Kidney (tissue), 14 donors: ENCODE data around the gene CASP10. TPM values are rescaled to one million over a fixed set of nuclear protein-coding genes. Genes with fewer than 3 reads are reported as not detected.

ENCODE experiments used
- DNase-seq, 5 donors: peaks; one replicate each; pipeline ENCODE4 v3.0.0-alpha.2; 2013 to 2020
- FAIRE-seq: peaks from 2 replicates; lab custom pipeline; 2012; peaks lifted over from hg19 to GRCh38; lab: Jason Lieb, UNC
- H3K27ac ChIP-seq, 2 donors: one replicate each; pipeline ENCODE4 v1.7.0; 2013; ENCODE audit warnings: low read depth in 2 of 2, low read length in 2 of 2, inconsistent platforms in 1 of 2
- H3K27me3 ChIP-seq: one replicate; pipeline ENCODE4 v1.7.1; 2013; ENCODE audit warnings: low read length, inconsistent platforms; ENCODE audit not compliant: control insufficient read depth, insufficient read depth
- H3K36me3 ChIP-seq, 3 donors: one replicate each; pipeline versions ENCODE4 v1.7.0 to v1.7.1; 2013; ENCODE audit warnings: low read length in 3 of 3, control low read depth in 1 of 3, inconsistent platforms in 1 of 3; ENCODE audit not compliant: insufficient read depth in 3 of 3, control insufficient read depth in 2 of 3
- H3K4me1 ChIP-seq, 3 donors: one replicate each; pipeline versions ENCODE4 v1.7.0 to v1.7.1; 2013; ENCODE audit warnings: low read length in 3 of 3, inconsistent platforms in 1 of 3, low read depth in 1 of 3; ENCODE audit not compliant: control insufficient read depth in 2 of 3, insufficient read depth in 2 of 3
- H3K4me3 ChIP-seq, 3 donors: one replicate each; pipeline versions ENCODE4 v1.7.0 to v1.8.1; 2013; ENCODE audit warnings: low read length in 3 of 3, control low read depth in 1 of 3, inconsistent platforms in 1 of 3
- H3K9ac ChIP-seq, 3 donors: one replicate each; pipeline versions ENCODE4 v1.7.0 to v1.7.1; 2013; ENCODE audit warnings: low read length in 3 of 3, control low read depth in 1 of 3, inconsistent platforms in 1 of 3
- H3K9me3 ChIP-seq, 3 donors: one replicate each; pipeline versions ENCODE4 v1.7.0 to v1.7.1; 2013; ENCODE audit warnings: low read length in 3 of 3, control low read depth in 1 of 3, inconsistent platforms in 1 of 3; ENCODE audit not compliant: control insufficient read depth in 2 of 3, insufficient read depth in 1 of 3
- intact Hi-C: fragments of 100-400 bp; cut with DNase I; formaldehyde crosslinking; loops from one replicate; pipeline ENCODE4 v1.11.1; 2022
- polyA plus RNA-seq: library from polyadenylated mRNA; stranded (reverse); fragments of 350-450 nt; fragmentation: Illumina TruSeq; extraction: RNeasy Lipid Tissue Mini Kit (QIAGEN cat#74804); gene quantifications from one replicate; pipeline ENCODE4 v1.2.3, GENCODE V29; 2014; ENCODE audit warnings: low read depth, low replicate concordance; ENCODE audit not compliant: insufficient read depth
- total RNA-seq: library from RNA; stranded (reverse); fragmentation: NEBNext Ultra II Directional; extraction: Animal tissue kit (Norgen Biotek cat#: 25700); gene quantifications from one replicate; pipeline ENCODE4 v1.2.1, GENCODE V29; 2021
- TF ChIP-seq, protein P1 (sequence below): IDR thresholded peaks from 3 replicates; pipeline ENCODE4 v1.5.1; 2012; ENCODE audit warnings: mild to moderate bottlenecking, moderate library complexity, borderline replicate concordance; ENCODE audit not compliant: insufficient read depth; ENCODE audit errors: extremely low read depth
- donor health status: control.
- donor health status: control.
- donor health status: control.
- donor health status: control.
- donor health status: control.
- donor health status: DM: yes; HTN: yes; CAD: no.
- donor health status: Normal renal cell carcinoma (clear cell type).

CASP10 gene
- total and polyA plus RNA-seq, 2 donors from 2014 or later, result 4.5 to 24.6 TPM

DNA sequence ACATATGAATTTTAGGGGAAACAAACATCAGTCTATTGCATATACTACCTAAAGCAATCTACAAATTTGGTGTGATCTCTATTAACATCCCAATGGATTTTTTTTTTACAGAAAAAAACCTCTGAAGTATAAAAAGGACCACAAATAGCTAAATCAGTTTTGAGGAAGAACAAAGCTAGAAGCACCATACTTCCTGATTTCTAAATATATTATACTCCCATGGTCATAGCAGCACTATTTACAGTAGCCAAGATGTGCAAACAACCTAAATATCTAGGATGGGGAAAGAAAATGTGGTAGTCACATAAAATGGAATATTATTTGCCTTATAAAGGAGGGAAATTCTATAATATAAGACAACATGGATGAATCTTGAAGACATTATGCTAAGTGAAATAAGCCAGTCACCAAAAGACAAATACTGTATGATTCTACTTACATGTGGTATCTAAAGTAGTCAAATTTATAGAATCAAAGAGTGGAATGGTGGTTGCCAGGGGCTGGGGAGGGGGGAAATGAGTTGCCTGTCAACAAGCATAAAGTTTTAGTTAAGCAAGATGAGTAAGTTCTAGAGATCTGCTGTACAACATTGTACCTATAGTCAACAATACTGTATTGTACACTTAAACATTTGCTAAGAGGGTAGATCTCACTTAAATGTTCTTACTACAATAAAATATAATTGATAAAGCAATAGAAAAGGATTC lies 59.8 kb downstream of the CASP10 start:
- Histone ChIP-seq H3K27me3 (no peaks in the 10 kb centered on the region), H3K36me3 (peaks cover 0 to 2% (median 0%) of the 10 kb centered on the region in 3 donors), H3K9ac (no peak overlapping the region), H3K4me1 (no peaks in the 10 kb centered on the region), H3K4me3 (no peak overlapping the region), H3K9me3 (no peaks in the 10 kb centered on the region), H3K27ac (no peak overlapping the region)
- FAIRE-seq (no peak), DNase-seq (no peak)
- intact Hi-C loops, result no loop called here
- TF ChIP-seq, protein P1, sequence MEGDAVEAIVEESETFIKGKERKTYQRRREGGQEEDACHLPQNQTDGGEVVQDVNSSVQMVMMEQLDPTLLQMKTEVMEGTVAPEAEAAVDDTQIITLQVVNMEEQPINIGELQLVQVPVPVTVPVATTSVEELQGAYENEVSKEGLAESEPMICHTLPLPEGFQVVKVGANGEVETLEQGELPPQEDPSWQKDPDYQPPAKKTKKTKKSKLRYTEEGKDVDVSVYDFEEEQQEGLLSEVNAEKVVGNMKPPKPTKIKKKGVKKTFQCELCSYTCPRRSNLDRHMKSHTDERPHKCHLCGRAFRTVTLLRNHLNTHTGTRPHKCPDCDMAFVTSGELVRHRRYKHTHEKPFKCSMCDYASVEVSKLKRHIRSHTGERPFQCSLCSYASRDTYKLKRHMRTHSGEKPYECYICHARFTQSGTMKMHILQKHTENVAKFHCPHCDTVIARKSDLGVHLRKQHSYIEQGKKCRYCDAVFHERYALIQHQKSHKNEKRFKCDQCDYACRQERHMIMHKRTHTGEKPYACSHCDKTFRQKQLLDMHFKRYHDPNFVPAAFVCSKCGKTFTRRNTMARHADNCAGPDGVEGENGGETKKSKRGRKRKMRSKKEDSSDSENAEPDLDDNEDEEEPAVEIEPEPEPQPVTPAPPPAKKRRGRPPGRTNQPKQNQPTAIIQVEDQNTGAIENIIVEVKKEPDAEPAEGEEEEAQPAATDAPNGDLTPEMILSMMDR, result no peak

DNA sequence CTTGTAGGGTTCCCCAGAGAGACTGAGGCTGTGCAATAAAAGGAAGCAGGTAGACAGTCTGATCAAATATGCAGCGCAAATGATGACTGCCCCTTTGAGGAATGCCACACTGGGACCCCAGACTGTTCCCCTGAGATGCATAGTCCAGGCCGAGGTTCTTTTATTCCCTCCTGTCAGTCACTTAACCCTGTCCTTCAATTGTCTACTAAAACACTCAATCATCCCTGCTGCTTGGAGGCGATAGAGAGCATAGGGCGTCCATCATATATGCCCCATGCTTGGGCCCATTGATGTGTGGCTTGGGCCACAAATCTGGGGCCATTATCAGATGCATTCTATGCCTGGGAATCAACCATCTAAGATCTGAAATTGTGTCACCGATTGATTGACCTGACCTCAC lies 61.9 kb downstream of the CASP10 start:
- Histone ChIP-seq H3K4me1 (no peaks in the 10 kb centered on the region), H3K9me3 (no peaks in the 10 kb centered on the region), H3K27me3 (no peaks in the 10 kb centered on the region), H3K27ac (no peak overlapping the region), H3K4me3 (no peak overlapping the region), H3K36me3 (peaks cover 0 to 2% (median 0%) of the 10 kb centered on the region in 3 donors), H3K9ac (no peak overlapping the region)
- TF ChIP-seq, protein P1, result no peak
- intact Hi-C loops, result no loop called here
- FAIRE-seq, result no peak
- no peak for DNase-seq

DNA sequence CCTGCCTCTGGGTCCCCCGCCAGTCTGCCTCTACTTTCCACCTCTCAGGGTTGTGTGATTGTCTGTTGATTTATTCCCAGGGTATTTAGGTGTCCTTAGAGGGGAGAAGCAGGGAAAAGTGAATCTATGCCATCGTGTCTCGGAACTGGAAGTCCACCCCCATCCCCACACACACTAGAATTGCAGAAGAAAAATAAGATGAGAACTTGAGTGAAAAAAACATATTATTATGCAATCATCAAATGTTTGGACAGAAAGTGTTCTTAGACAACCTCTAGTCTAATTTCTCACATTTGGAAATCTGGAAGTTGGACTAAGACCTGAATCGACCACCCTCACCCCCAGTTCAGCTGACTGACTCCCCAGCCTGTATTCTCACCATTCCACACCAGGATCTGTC lies 63.3 kb downstream of the CASP10 start:
- TF ChIP-seq, protein P1, result no peak
- no peaks in the 10 kb centered on the region for H3K27me3 ChIP-seq
- no peaks in the 10 kb centered on the region for H3K4me1 ChIP-seq
- no peak overlapping the region for H3K27ac ChIP-seq
- intact Hi-C loops, result no loop called here
- no peaks in the 10 kb centered on the region for H3K9me3 ChIP-seq
- H3K9ac ChIP-seq, result no peak overlapping the region
- DNase-seq, result no peak
- H3K36me3 ChIP-seq, result no peaks in the 10 kb centered on the region
- FAIRE-seq, result no peak
- no peak overlapping the region for H3K4me3 ChIP-seq

DNA sequence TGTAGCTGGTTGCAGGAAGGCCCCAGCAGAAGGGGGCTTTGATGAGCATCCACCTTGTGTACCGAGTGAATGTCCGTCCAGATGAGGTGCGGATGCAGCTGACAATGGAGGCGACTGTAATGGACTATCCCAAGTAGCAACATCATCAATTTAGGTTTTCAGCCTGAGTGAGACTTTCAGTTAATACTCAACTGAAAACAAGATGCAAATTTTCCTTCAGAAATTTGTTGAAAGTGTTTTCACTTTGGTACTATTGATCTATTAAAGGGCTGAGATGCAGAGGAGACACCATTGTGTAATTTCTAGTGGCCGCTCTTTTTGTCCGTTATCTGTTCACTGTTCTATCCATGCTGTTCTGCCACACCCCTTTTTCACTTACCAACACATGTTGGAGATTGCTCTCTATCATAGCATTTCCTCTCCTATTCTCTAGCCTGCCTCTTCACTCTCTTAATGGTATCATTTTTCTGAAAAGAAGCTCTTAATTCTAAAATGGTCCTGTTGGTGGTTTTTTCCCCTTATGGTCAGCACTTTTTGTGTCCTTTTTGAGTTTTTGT lies 65.4 kb downstream of the CASP10 start:
- Histone ChIP-seq H3K9ac (no peak overlapping the region), H3K4me1 (no peaks in the 10 kb centered on the region), H3K9me3 (no peaks in the 10 kb centered on the region), H3K4me3 (no peak overlapping the region), H3K36me3 (no peaks in the 10 kb centered on the region), H3K27ac (no peak overlapping the region), H3K27me3 (no peaks in the 10 kb centered on the region)
- DNase-seq (no peak), FAIRE-seq (no peak)
- TF ChIP-seq, protein P1, result no peak
- intact Hi-C loops, result no loop called here
